Effector CD4-positive, alpha-beta T cell (primary cell): ENCODE measurements around the gene PSMD3.
"Not testable (repeated sequence)": the region's sequence is repeated elsewhere in the genome, so short reads cannot be mapped to it uniquely, and the experiment has no call there.

Experiments
- DNase-seq: peaks from one replicate; pipeline ENCODE4 v3.0.0-alpha.2; 2020
- total RNA-seq: gene quantifications from one replicate; lab custom pipeline; 2026; lab: John Stamatoyannopoulos, UW

PSMD3 gene
- total RNA-seq = 49.5 reads per million, percentile 68 among the genes with 10 or more reads in this experiment

GRCh38 chr17:39980351-39981206 is at the start of gene PSMD3:
PSMD3 (plus strand) TSS chr17:39980807; CDS start chr17:39980971, 164 bp downstream.
- DNase-seq = peak; percentile 98

GRCh38 chr17:39933912-39934311 is 46.7 kb upstream of the PSMD3 start:
- no peak for DNase-seq

GRCh38 chr17:39934324-39934723 is 46.3 kb upstream of the PSMD3 start:
- DNase-seq = no peak

- no peak for DNase-seq
These were observed 44.7 kb upstream of the PSMD3 start for GRCh38 chr17:39935909-39936308.

- DNase-seq = no peak
These were observed 43.2 kb upstream of the PSMD3 start for GRCh38 chr17:39937447-39937846.

GRCh38 chr17:39938140-39938869 is 42.3 kb upstream of the PSMD3 start:
- DNase-seq = no peak

- DNase-seq = no peak
These were observed 41.5 kb upstream of the PSMD3 start for GRCh38 chr17:39939106-39939505.

GRCh38 chr17:39939588-39940419 is 40.8 kb upstream of the PSMD3 start:
- no peak for DNase-seq

- DNase-seq = no peak
These were observed 36.8 kb upstream of the PSMD3 start for GRCh38 chr17:39943702-39944392.

GRCh38 chr17:39944393-39944711 is 36.3 kb upstream of the PSMD3 start:
- no peak for DNase-seq

GRCh38 chr17:39946551-39947330 is 33.9 kb upstream of the PSMD3 start:
- no peak for DNase-seq

- not testable (repeated sequence) for DNase-seq
These were observed 32.1 kb upstream of the PSMD3 start for GRCh38 chr17:39948489-39948828.

GRCh38 chr17:39949028-39949427 is 31.6 kb upstream of the PSMD3 start:
- no peak for DNase-seq

- DNase-seq = no peak
These were observed 29.7 kb upstream of the PSMD3 start for GRCh38 chr17:39950871-39951348.

- no peak for DNase-seq
These were observed 28.5 kb upstream of the PSMD3 start for GRCh38 chr17:39951924-39952679.

GRCh38 chr17:39952680-39953470 is 27.7 kb upstream of the PSMD3 start:
- peak; percentile 92 for DNase-seq

- no peak for DNase-seq
These were observed 27.1 kb upstream of the PSMD3 start for GRCh38 chr17:39953471-39953888.

- no peak for DNase-seq
These were observed 25.7 kb upstream of the PSMD3 start for GRCh38 chr17:39954876-39955275.

GRCh38 chr17:39955726-39956225 is 24.8 kb upstream of the PSMD3 start:
- DNase-seq = no peak
